ENCODE measurements around the gene RSPRY1.

The RSPRY1 gene

GRCh38 chr16:57163842-57164241 is 22.3 kb upstream of the RSPRY1 start:
- DNase-seq (ENCODE audit: low spot score), result no peak
- ChIA-PET POLR2A (ENCODE audit: low non-redundant PET) (no interaction called here), CTCF (no interaction called here)
- TF ChIP-seq CTCF (conservative IDR thresholded peaks at IDR 0.05; ENCODE audit: low read depth), result no peak
- H3K27ac ChIP-seq, result no peak overlapping the region

GRCh38 chr16:57165483-57165882 is 20.6 kb upstream of the RSPRY1 start:
- TF ChIP-seq CTCF (conservative IDR thresholded peaks at IDR 0.05; ENCODE audit: low read depth), result no peak
- DNase-seq (ENCODE audit: low spot score), result no peak
- no peak overlapping the region for H3K27ac ChIP-seq
- ChIA-PET CTCF (interaction anchor here (1.0 kb wide), 1 partner anchor 71 kb away, joined by 3 read pairs; no protein-coding TSS in a partner anchor), POLR2A (ENCODE audit: low non-redundant PET) (no interaction called here)

GRCh38 chr16:57165938-57166337 is 20.2 kb upstream of the RSPRY1 start:
- ChIA-PET CTCF (interaction anchor here (0.7 kb wide), 1 partner anchor 73 kb away, joined by 4 read pairs; the partner anchor contains the start of gene CPNE2), POLR2A (ENCODE audit: low non-redundant PET) (no interaction called here)
- no peak for TF ChIP-seq CTCF (conservative IDR thresholded peaks at IDR 0.05; ENCODE audit: low read depth)
- no peak for DNase-seq (ENCODE audit: low spot score)
- H3K27ac ChIP-seq, result no peak overlapping the region

- POLR2A ChIA-PET (ENCODE audit: low non-redundant PET), result no interaction called here
- CTCF ChIA-PET, result interaction anchor here (0.6 to 0.7 kb wide), 3 partner anchors 12 to 74 kb away, joined by 3 to 4 read pairs (median 4); partner anchors contain the start of gene CPNE2
- no peak for DNase-seq (ENCODE audit: low spot score)
- no peak overlapping the region for H3K27ac ChIP-seq
- TF ChIP-seq CTCF (conservative IDR thresholded peaks at IDR 0.05; ENCODE audit: low read depth), result no peak
Measured at GRCh38 chr16:57166451-57166850, 19.7 kb upstream of the RSPRY1 start.

GRCh38 chr16:57166951-57167350 is 19.2 kb upstream of the RSPRY1 start:
- DNase-seq (ENCODE audit: low spot score), result no peak
- no peak overlapping the region for H3K27ac ChIP-seq
- TF ChIP-seq CTCF (conservative IDR thresholded peaks at IDR 0.05; ENCODE audit: low read depth), result no peak
- CTCF ChIA-PET, result interaction anchor here (0.6 to 0.7 kb wide), 2 partner anchors 12 to 65 kb away, joined by 3 to 4 read pairs; no protein-coding TSS in a partner anchor
- POLR2A ChIA-PET (ENCODE audit: low non-redundant PET), result no interaction called here

- ChIA-PET CTCF (no interaction called here), POLR2A (ENCODE audit: low non-redundant PET) (no interaction called here)
- no peak for TF ChIP-seq CTCF (conservative IDR thresholded peaks at IDR 0.05; ENCODE audit: low read depth)
- no peak for DNase-seq (ENCODE audit: low spot score)
- no peak overlapping the region for H3K27ac ChIP-seq
Measured at GRCh38 chr16:57167538-57167937, 18.6 kb upstream of the RSPRY1 start.

- DNase-seq (ENCODE audit: low spot score), result peak; percentile 46
- CTCF ChIA-PET, result no interaction called here
- POLR2A ChIA-PET (ENCODE audit: low non-redundant PET), result no interaction called here
- H3K27ac ChIP-seq, result no peak overlapping the region
- peak; percentile 76 for TF ChIP-seq CTCF (conservative IDR thresholded peaks at IDR 0.05; ENCODE audit: low read depth)
Measured at GRCh38 chr16:57167953-57168352, 18.2 kb upstream of the RSPRY1 start.

All from RWPE1 (cell line).